Tibial nerve (tissue), 4 donors: ENCODE measurements around the gene OR9Q1. TPM values are rescaled to one million over a fixed set of nuclear protein-coding genes. Genes with fewer than 3 reads are reported as not detected.

ENCODE experiments used
- DNase-seq, 2 donors: peaks; one replicate each; pipeline ENCODE4 v3.0.0-alpha.2; 2019; ENCODE audit warnings: low spot score in 2 of 2
- H3K27ac ChIP-seq, 4 donors: fragments of 200-600 bp; sonication (generic) in 3 of 4; one replicate each; pipeline ENCODE4 v1.5.1; 2017 to 2019; ENCODE audit warnings: mild to moderate bottlenecking in 1 of 4
- H3K27me3 ChIP-seq, 2 donors: fragments of 200-600 bp; sonication (generic) in 1 of 2; one replicate each; pipeline versions ENCODE4 v1.5.1 to v1.6.0; 2017 to 2019
- H3K36me3 ChIP-seq, 3 donors: fragments of 200-600 bp; sonication (generic); one replicate each; pipeline ENCODE4 v1.5.1; 2018 to 2019
- H3K4me1 ChIP-seq, 4 donors: fragments of 200-600 bp; sonication (generic) in 3 of 4; one replicate each; pipeline ENCODE4 v1.5.1; 2017 to 2019
- H3K4me3 ChIP-seq, 4 donors: fragments of 200-600 bp; sonication (generic) in 3 of 4; one replicate each; pipeline ENCODE4 v1.5.1; 2017 to 2019; ENCODE audit warnings: mild to moderate bottlenecking in 1 of 4, moderate library complexity in 1 of 4
- H3K9me3 ChIP-seq, 4 donors: fragments of 200-600 bp; sonication (generic) in 3 of 4; one replicate each; pipeline ENCODE4 v1.5.1; 2017 to 2019
- CTCF ChIP-seq, 5 experiments: fragments of 200-600 bp in 3 of 5; fragments of 450-650 bp in 2 of 5; sonication (generic) in 3 of 5; IDR thresholded peaks; one replicate each; pipeline ENCODE4 v1.5.1; 2016 to 2019; ENCODE audit warnings: antibody characterized with exemption in 5 of 5, mild to moderate bottlenecking in 3 of 5, moderate library complexity in 2 of 5
- EP300 ChIP-seq, 2 donors: sonication (generic); formaldehyde crosslinking; IDR thresholded peaks; one replicate each; pipeline ENCODE4 v1.6.1; 2017; ENCODE audit warnings: antibody characterized with exemption in 2 of 2, mild to moderate bottlenecking in 1 of 2
- POLR2A ChIP-seq, 2 donors: fragments of 450-650 bp; IDR thresholded peaks; one replicate each; pipeline ENCODE4 v1.6.1; 2017; ENCODE audit warnings: antibody characterized with exemption in 2 of 2, mild to moderate bottlenecking in 2 of 2, moderate library complexity in 2 of 2
- WGBS, 2 donors: methylation state at CpG; one replicate each; pipeline ENCODE4 v1.1.5; 2018; 5-methylcytosine and 5-hydroxymethylcytosine counted together
- total RNA-seq, 4 donors: library from RNA; depleted of rRNA; stranded (reverse); fragments of >200 nt; gene quantifications; one replicate each; pipeline ENCODE4 v1.1.0, GENCODE V29; 2016

OR9Q1 gene
- total RNA-seq, 4 donors from 2014 or later = not detected

- H3K4me1 ChIP-seq = no peaks in the 10 kb centered on the region
- H3K36me3 ChIP-seq = no peaks in the 10 kb centered on the region
- H3K4me3 ChIP-seq = no peak overlapping the region
- no peak overlapping the region for H3K27ac ChIP-seq
- DNase-seq = no peak
- TF ChIP-seq CTCF (IDR thresholded peaks at IDR 0.05) (no peak), EP300 (IDR thresholded peaks at IDR 0.05) (no peak), POLR2A (IDR thresholded peaks at IDR 0.05) (no peak)
- H3K27me3 ChIP-seq = no peaks in the 10 kb centered on the region
- no peaks in the 10 kb centered on the region for H3K9me3 ChIP-seq
Measured at GRCh38 chr11:58127350-58127749, 103.7 kb downstream of the OR9Q1 start.

GRCh38 chr11:58133309-58134076, 109.8 kb downstream of the OR9Q1 start:
- no peaks in the 10 kb centered on the region for H3K27me3 ChIP-seq
- H3K4me1 ChIP-seq = no peaks in the 10 kb centered on the region
- H3K36me3 ChIP-seq = no peaks in the 10 kb centered on the region
- WGBS, 2 donors = 71 to 73% methylated on average over 7 of the region's 7 CpGs
- DNase-seq = no peak
- TF ChIP-seq EP300 (IDR thresholded peaks at IDR 0.05) = no peak
- TF ChIP-seq CTCF (IDR thresholded peaks at IDR 0.05) = no peak
- no peak for TF ChIP-seq POLR2A (IDR thresholded peaks at IDR 0.05)
- no peaks in the 10 kb centered on the region for H3K9me3 ChIP-seq
- H3K4me3 ChIP-seq = no peak overlapping the region
- H3K27ac ChIP-seq = no peak overlapping the region

- Histone ChIP-seq H3K36me3 (no peaks in the 10 kb centered on the region), H3K4me1 (no peaks in the 10 kb centered on the region), H3K27ac (no peak overlapping the region), H3K9me3 (no peaks in the 10 kb centered on the region), H3K27me3 (no peaks in the 10 kb centered on the region), H3K4me3 (no peak overlapping the region)
- no peak for DNase-seq
- TF ChIP-seq CTCF (IDR thresholded peaks at IDR 0.05) (no peak), POLR2A (IDR thresholded peaks at IDR 0.05) (no peak), EP300 (IDR thresholded peaks at IDR 0.05) (no peak)
- 71 to 93% methylated on average over 1 of the region's 1 CpG for WGBS, 2 donors
Measured at GRCh38 chr11:58134151-58134550, 110.5 kb downstream of the OR9Q1 start.

GRCh38 chr11:58135171-58135570, 111.5 kb downstream of the OR9Q1 start:
- Histone ChIP-seq H3K27ac (no peak overlapping the region), H3K36me3 (no peaks in the 10 kb centered on the region), H3K27me3 (no peaks in the 10 kb centered on the region), H3K4me1 (no peaks in the 10 kb centered on the region), H3K4me3 (no peak overlapping the region), H3K9me3 (no peaks in the 10 kb centered on the region)
- 85 to 86% methylated on average over 1 of the region's 1 CpG for WGBS, 2 donors
- no peak for TF ChIP-seq EP300 (IDR thresholded peaks at IDR 0.05)
- TF ChIP-seq CTCF (IDR thresholded peaks at IDR 0.05) = no peak
- TF ChIP-seq POLR2A (IDR thresholded peaks at IDR 0.05) = no peak
- no peak for DNase-seq

GRCh38 chr11:58142761-58143160, 119.1 kb downstream of the OR9Q1 start:
- Histone ChIP-seq H3K27ac (no peak overlapping the region), H3K9me3 (no peaks in the 10 kb centered on the region), H3K4me3 (no peak overlapping the region), H3K36me3 (no peaks in the 10 kb centered on the region), H3K4me1 (no peaks in the 10 kb centered on the region), H3K27me3 (no peaks in the 10 kb centered on the region)
- 80 to 85% methylated on average over 1 of the region's 1 CpG for WGBS, 2 donors
- no peak for DNase-seq
- no peak for TF ChIP-seq POLR2A (IDR thresholded peaks at IDR 0.05)
- no peak for TF ChIP-seq CTCF (IDR thresholded peaks at IDR 0.05)
- no peak for TF ChIP-seq EP300 (IDR thresholded peaks at IDR 0.05)
